Activated CD4-positive, alpha-beta T cell treated with anti-CD3 and anti-CD28 coated beads for 1 hour (primary cell): ENCODE measurements around the gene CHGA.

Experiments used
- DNase-seq: peaks from one replicate; pipeline ENCODE4 v3.0.0-alpha.2; 2020

Gene CHGA

GRCh38 chr14:92963301-92964123 is 40.6 kb downstream of the CHGA start:
- DNase-seq = no peak

GRCh38 chr14:92964124-92965109 is 41.5 kb downstream of the CHGA start:
- DNase-seq = no peak

GRCh38 chr14:92965281-92965680 is 42.3 kb downstream of the CHGA start:
- no peak for DNase-seq

- DNase-seq = no peak
Observed at GRCh38 chr14:92967346-92967926, 44.5 kb downstream of the CHGA start.

GRCh38 chr14:92968291-92969020 is 45.5 kb downstream of the CHGA start:
- no peak for DNase-seq

- DNase-seq = no peak
Observed at GRCh38 chr14:92969430-92969829, 46.5 kb downstream of the CHGA start.

- no peak for DNase-seq
Observed at GRCh38 chr14:92969871-92970270, 46.9 kb downstream of the CHGA start.

GRCh38 chr14:92970271-92970670 is 47.3 kb downstream of the CHGA start:
- no peak for DNase-seq

- DNase-seq = no peak
Observed at GRCh38 chr14:92971601-92972180, 48.7 kb downstream of the CHGA start.

GRCh38 chr14:92973261-92973797 is 50.4 kb downstream of the CHGA start:
- DNase-seq = no peak

GRCh38 chr14:92973798-92974372 is 50.9 kb downstream of the CHGA start:
- DNase-seq = no peak

GRCh38 chr14:92974541-92975345 is 51.8 kb downstream of the CHGA start:
- DNase-seq = no peak

- DNase-seq = no peak
Observed at GRCh38 chr14:92976268-92976667, 53.3 kb downstream of the CHGA start.

GRCh38 chr14:92978229-92979021 is 55.5 kb downstream of the CHGA start:
- no peak for DNase-seq

GRCh38 chr14:92980866-92981265 is 57.9 kb downstream of the CHGA start:
- no peak for DNase-seq

GRCh38 chr14:92981726-92982125 is 58.8 kb downstream of the CHGA start:
- no peak for DNase-seq

GRCh38 chr14:92982956-92983355 is 60.0 kb downstream of the CHGA start:
- DNase-seq = no peak

- DNase-seq = no peak
Observed at GRCh38 chr14:92984082-92984788, 61.3 kb downstream of the CHGA start.
